GM23338 (cell line): ENCODE measurements around the gene ARPP21.

Source experiments
- CREB1 ChIP-seq: fragments of 250-450 bp; sonication (Bioruptor Pico); IDR thresholded peaks from 2 replicates; pipeline ENCODE4 v1.5.0; 2020; ENCODE audit warnings: low read depth, mild to moderate bottlenecking, moderate library complexity
- CTCF ChIP-seq, 2 experiments: fragments of 200-600 bp in 1 of 2; sonication (generic) in 1 of 2; conservative IDR thresholded peaks; 2 replicates each; pipeline versions ENCODE4 v1.5.1 to v1.6.1; 2016 to 2017; ENCODE audit warnings: antibody characterized with exemption in 2 of 2, low read depth in 2 of 2, mild to moderate bottlenecking in 2 of 2, moderate library complexity in 1 of 2
- ETS1 ChIP-seq: IDR thresholded peaks from 2 replicates; pipeline ENCODE4 v1.6.1; 2016; ENCODE audit warnings: antibody characterized with exemption
- EZH2 ChIP-seq: fragments of 200-600 bp; sonication (generic); IDR thresholded peaks from one replicate; pipeline ENCODE4 v1.8.0; 2017; ENCODE audit warnings: antibody characterized with exemption, mild to moderate bottlenecking, low read depth; ENCODE audit not compliant: unreplicated experiment

GRCh38 chr3:35594739-35595138 is 44.6 kb upstream of the ARPP21 start:
- no peak for TF ChIP-seq CREB1 (CRISPR knock-in tag)
- no peak for TF ChIP-seq CTCF (conservative IDR thresholded peaks at IDR 0.05; ENCODE audit: low read depth in 2 of 2)
- no peak for TF ChIP-seq EZH2
- no peak for TF ChIP-seq ETS1
